IPS-15b (cell line): ENCODE measurements around the gene SUSD2.
"Not testable (repeated sequence)": the region's sequence is repeated elsewhere in the genome, so short reads cannot be mapped to it uniquely, and the experiment has no call there.

Experiments
- H3K27me3 ChIP-seq: one replicate; pipeline ENCODE4 v1.6.1; 2013; ENCODE audit warnings: low read length; ENCODE audit not compliant: control insufficient read depth, insufficient read depth
- H3K36me3 ChIP-seq: one replicate; pipeline ENCODE4 v1.6.1; 2013; ENCODE audit warnings: low read length; ENCODE audit not compliant: control insufficient read depth, insufficient read depth
- H3K4me1 ChIP-seq: one replicate; pipeline ENCODE4 v1.6.1; 2013; ENCODE audit warnings: mild to moderate bottlenecking, low read length; ENCODE audit not compliant: control insufficient read depth, insufficient read depth
- H3K4me3 ChIP-seq: one replicate; pipeline ENCODE4 v1.5.1; 2013; ENCODE audit warnings: low read depth, low read length
- H3K9ac ChIP-seq: one replicate; pipeline ENCODE4 v1.6.1; 2013; ENCODE audit warnings: low read depth, mild to moderate bottlenecking, low read length
- H3K9me3 ChIP-seq: one replicate; pipeline ENCODE4 v1.6.1; 2013; ENCODE audit warnings: mild to moderate bottlenecking, low read length; ENCODE audit not compliant: control insufficient read depth, insufficient read depth

Gene SUSD2

GRCh38 chr22:24232124-24232523 is 50.8 kb downstream of the SUSD2 start:
- H3K9me3 ChIP-seq, result no peaks in the 10 kb centered on the region
- peaks cover 2% of the 10 kb centered on the region for H3K4me1 ChIP-seq
- H3K4me3 ChIP-seq, result no peak overlapping the region
- H3K36me3 ChIP-seq, result no peaks in the 10 kb centered on the region
- no peak overlapping the region for H3K9ac ChIP-seq
- H3K27me3 ChIP-seq, result no peaks in the 10 kb centered on the region

- H3K9me3 ChIP-seq, result no peaks in the 10 kb centered on the region
- peaks cover 2% of the 10 kb centered on the region for H3K4me1 ChIP-seq
- H3K27me3 ChIP-seq, result no peaks in the 10 kb centered on the region
- no peak overlapping the region for H3K4me3 ChIP-seq
- H3K9ac ChIP-seq, result no peak overlapping the region
- no peaks in the 10 kb centered on the region for H3K36me3 ChIP-seq
These were observed 51.4 kb downstream of the SUSD2 start for GRCh38 chr22:24232725-24233124.

GRCh38 chr22:24233235-24233634 is 51.9 kb downstream of the SUSD2 start:
- Histone ChIP-seq H3K4me1 (peaks cover 2% of the 10 kb centered on the region), H3K27me3 (no peaks in the 10 kb centered on the region), H3K4me3 (no peak overlapping the region), H3K36me3 (no peaks in the 10 kb centered on the region), H3K9me3 (no peaks in the 10 kb centered on the region), H3K9ac (no peak overlapping the region)

DNA sequence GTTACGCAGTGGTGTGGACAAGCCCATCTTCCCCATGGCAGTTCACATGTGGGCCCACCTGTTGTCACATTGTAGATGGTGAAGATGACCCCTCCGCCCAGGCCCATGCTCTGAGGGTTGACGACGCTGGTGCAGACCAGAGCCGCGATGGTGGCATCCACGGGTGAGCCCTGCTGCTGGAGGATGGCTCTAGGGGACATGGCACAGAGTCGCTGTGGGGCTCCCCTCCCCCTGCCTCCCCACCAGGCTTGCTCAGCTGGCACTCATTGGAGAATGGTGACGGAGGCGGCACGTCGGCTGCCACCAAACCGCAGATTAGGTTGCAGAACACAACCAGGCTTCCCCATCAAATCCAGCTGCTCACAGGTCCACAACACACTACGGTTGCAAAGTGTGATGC is 52.5 kb downstream of the SUSD2 start:
- Histone ChIP-seq H3K4me3 (no peak overlapping the region), H3K9me3 (no peaks in the 10 kb centered on the region), H3K36me3 (no peaks in the 10 kb centered on the region), H3K4me1 (peaks cover 2% of the 10 kb centered on the region), H3K27me3 (no peaks in the 10 kb centered on the region), H3K9ac (no peak overlapping the region)

DNA sequence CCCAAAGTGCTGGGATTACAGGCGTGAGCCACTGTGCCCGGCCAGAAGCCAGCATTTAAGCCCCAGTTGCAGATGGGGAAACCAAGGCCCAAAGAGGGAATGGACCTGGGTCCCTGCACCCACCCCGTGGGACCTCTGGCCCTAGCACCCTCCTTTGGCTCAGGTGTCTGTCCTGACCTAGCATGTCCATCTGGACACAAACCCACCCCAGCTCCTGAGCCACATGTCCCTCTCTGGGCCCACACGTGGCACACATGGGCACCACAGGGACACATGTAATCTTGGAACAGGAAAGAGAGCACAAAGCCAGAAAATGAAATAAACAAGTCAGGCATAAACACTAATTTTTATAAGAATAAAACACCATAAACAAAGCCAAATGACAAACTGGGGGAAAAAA is 54.0 kb downstream of the SUSD2 start:
- Histone ChIP-seq H3K36me3 (no peaks in the 10 kb centered on the region), H3K9me3 (no peaks in the 10 kb centered on the region), H3K4me1 (peaks cover 2% of the 10 kb centered on the region), H3K9ac (no peak overlapping the region), H3K4me3 (no peak overlapping the region), H3K27me3 (no peaks in the 10 kb centered on the region)

- H3K9me3 ChIP-seq, result no peaks in the 10 kb centered on the region
- no peaks in the 10 kb centered on the region for H3K36me3 ChIP-seq
- H3K4me3 ChIP-seq, result no peak overlapping the region
- no peaks in the 10 kb centered on the region for H3K27me3 ChIP-seq
- no peak overlapping the region for H3K9ac ChIP-seq
- no peaks in the 10 kb centered on the region for H3K4me1 ChIP-seq
These were observed 55.4 kb downstream of the SUSD2 start for GRCh38 chr22:24236656-24237055.

GRCh38 chr22:24238101-24238694 is 56.9 kb downstream of the SUSD2 start:
- not testable (repeated sequence) for H3K4me1 ChIP-seq, H3K9me3 ChIP-seq, H3K4me3 ChIP-seq, H3K36me3 ChIP-seq, H3K27me3 ChIP-seq, H3K9ac ChIP-seq
